Activated CD8-positive, alpha-beta memory T cell treated with anti-CD3 and anti-CD28 coated beads for 1 hour (primary cell): ENCODE data around the gene ENAH.

Source experiments
- DNase-seq, 2 donors: peaks; one replicate each; pipeline ENCODE4 v3.0.0-alpha.2; 2020; ENCODE audit warnings: low read depth in 1 of 2; ENCODE audit errors: extremely low read depth in 1 of 2

Gene ENAH

GRCh38 chr1:225462714-225463574 lies 190.0 kb downstream of the ENAH start:
- no peak for DNase-seq

- no peak for DNase-seq
These were observed 190.6 kb downstream of the ENAH start for GRCh38 chr1:225462429-225462713.

GRCh38 chr1:225461533-225462428 lies 191.1 kb downstream of the ENAH start:
- no peak for DNase-seq

GRCh38 chr1:225460737-225461532 lies 192.0 kb downstream of the ENAH start:
- peak in 1 of 2 donors; percentile 27 for DNase-seq

- no peak for DNase-seq
These were observed 192.7 kb downstream of the ENAH start for GRCh38 chr1:225460021-225460736.

GRCh38 chr1:225458222-225458631 lies 194.7 kb downstream of the ENAH start:
- DNase-seq = no peak

GRCh38 chr1:225454733-225455132 lies 198.2 kb downstream of the ENAH start:
- peak; percentile 20 to 25 for DNase-seq

- DNase-seq = no peak
These were observed 198.9 kb downstream of the ENAH start for GRCh38 chr1:225453797-225454648.

GRCh38 chr1:225451840-225452515 lies 200.9 kb downstream of the ENAH start:
- DNase-seq = no peak

- no peak for DNase-seq
These were observed 201.6 kb downstream of the ENAH start for GRCh38 chr1:225451340-225451739.

GRCh38 chr1:225450491-225451191 lies 202.3 kb downstream of the ENAH start:
- no peak for DNase-seq

- DNase-seq = no peak
These were observed 203.1 kb downstream of the ENAH start for GRCh38 chr1:225449774-225450173.

GRCh38 chr1:225449261-225449660 lies 203.7 kb downstream of the ENAH start:
- DNase-seq = no peak

- DNase-seq = no peak
These were observed 204.6 kb downstream of the ENAH start for GRCh38 chr1:225448146-225448805.

GRCh38 chr1:225447650-225448089 lies 205.3 kb downstream of the ENAH start:
- no peak for DNase-seq

GRCh38 chr1:225446981-225447615 lies 205.8 kb downstream of the ENAH start:
- no peak for DNase-seq

- no peak for DNase-seq
These were observed 206.3 kb downstream of the ENAH start for GRCh38 chr1:225446595-225446960.
